Suprapubic skin (tissue), 4 donors: ENCODE results near the gene PLIN3. TPM values are rescaled to one million over a fixed set of nuclear protein-coding genes. Genes with fewer than 3 reads are reported as not detected.
A peak's percentile ranks its signal among the peaks of the same experiment; 100 is the strongest.
"Not testable (repeated sequence)": the region's sequence is repeated elsewhere in the genome, so short reads cannot be mapped to it uniquely, and the experiment has no call there.

Experiments
- DNase-seq, 2 donors: peaks; one replicate each; pipeline ENCODE4 v3.0.0-alpha.2; 2019; ENCODE audit warnings: low spot score in 2 of 2
- H3K27ac ChIP-seq: fragments of 200-600 bp; sonication (generic); one replicate; pipeline ENCODE4 v1.5.1; 2019
- H3K27me3 ChIP-seq: fragments of 200-600 bp; sonication (generic); one replicate; pipeline ENCODE4 v1.5.1; 2019
- H3K36me3 ChIP-seq: fragments of 200-600 bp; sonication (generic); one replicate; pipeline ENCODE4 v1.5.1; 2019
- H3K4me1 ChIP-seq: fragments of 200-600 bp; sonication (generic); one replicate; pipeline ENCODE4 v1.5.1; 2019
- H3K4me3 ChIP-seq: fragments of 200-600 bp; sonication (generic); one replicate; pipeline ENCODE4 v1.5.1; 2019; ENCODE audit warnings: mild to moderate bottlenecking
- H3K9me3 ChIP-seq: fragments of 200-600 bp; sonication (generic); one replicate; pipeline ENCODE4 v1.5.1; 2019
- CTCF ChIP-seq, 2 donors: fragments of 200-600 bp in 1 of 2; fragments of 450-650 bp in 1 of 2; sonication (generic) in 1 of 2; IDR thresholded peaks; one replicate each; pipeline ENCODE4 v1.5.1; 2016 to 2019; ENCODE audit warnings: antibody characterized with exemption in 2 of 2, mild to moderate bottlenecking in 1 of 2, moderate library complexity in 1 of 2
- EP300 ChIP-seq: sonication (generic); formaldehyde crosslinking; IDR thresholded peaks from one replicate; pipeline ENCODE4 v1.6.1; 2017; ENCODE audit warnings: antibody characterized with exemption
- POLR2A ChIP-seq, 2 donors: fragments of 450-650 bp; IDR thresholded peaks; one replicate each; pipeline ENCODE4 v1.6.1; 2017; ENCODE audit warnings: antibody characterized with exemption in 2 of 2, mild to moderate bottlenecking in 2 of 2, moderate library complexity in 2 of 2
- POLR2AphosphoS5 ChIP-seq, 3 donors: sonication (generic); formaldehyde crosslinking; IDR thresholded peaks; one replicate each; pipeline ENCODE4 v1.6.1; 2017; ENCODE audit warnings: antibody characterized with exemption in 3 of 3
- WGBS: methylation state at CpG from one replicate; pipeline ENCODE4 v1.1.5; 2018; 5-methylcytosine and 5-hydroxymethylcytosine counted together
- total RNA-seq, 4 donors: library from RNA; depleted of rRNA; stranded (reverse); fragments of >200 nt; gene quantifications; one replicate each; pipeline ENCODE4 v1.1.0, GENCODE V29; 2016

Gene PLIN3
- total RNA-seq, 4 donors from 2014 or later = 52.4 to 74.9 (median 65.5) TPM

- peak; percentile 87 for DNase-seq
- no peaks in the 10 kb centered on the region for H3K4me1 ChIP-seq
- no peaks in the 10 kb centered on the region for H3K9me3 ChIP-seq
- H3K27ac ChIP-seq = no peak overlapping the region
- peaks cover 94% of the 10 kb centered on the region for H3K36me3 ChIP-seq
- H3K27me3 ChIP-seq = no peaks in the 10 kb centered on the region
- WGBS = 78% methylated on average over 42 of the region's 42 CpGs
- no peak overlapping the region for H3K4me3 ChIP-seq
- TF ChIP-seq CTCF (IDR thresholded peaks at IDR 0.05) = peak; percentile 72 to 79
- TF ChIP-seq POLR2A (IDR thresholded peaks at IDR 0.05) = no peak
These were observed 15.7 kb downstream of the PLIN3 start for GRCh38 chr19:4851551-4852290.

GRCh38 chr19:4849019-4849418 is 18.4 kb downstream of the PLIN3 start:
- peaks cover 83% of the 10 kb centered on the region for H3K36me3 ChIP-seq
- WGBS = 91% methylated on average over 7 of the region's 7 CpGs
- no peak for TF ChIP-seq CTCF (IDR thresholded peaks at IDR 0.05)
- no peak for TF ChIP-seq POLR2A (IDR thresholded peaks at IDR 0.05)
- no peak for TF ChIP-seq EP300
- no peak for TF ChIP-seq POLR2AphosphoS5 (IDR thresholded peaks at IDR 0.05)
- no peaks in the 10 kb centered on the region for H3K27me3 ChIP-seq
- no peaks in the 10 kb centered on the region for H3K9me3 ChIP-seq
- DNase-seq = no peak
- H3K4me1 ChIP-seq = no peaks in the 10 kb centered on the region
- no peak overlapping the region for H3K27ac ChIP-seq
- no peak overlapping the region for H3K4me3 ChIP-seq

- no peaks in the 10 kb centered on the region for H3K4me1 ChIP-seq
- TF ChIP-seq POLR2AphosphoS5 (IDR thresholded peaks at IDR 0.05) = no peak
- no peak for TF ChIP-seq CTCF (IDR thresholded peaks at IDR 0.05)
- no peak for TF ChIP-seq POLR2A (IDR thresholded peaks at IDR 0.05)
- peaks cover 84% of the 10 kb centered on the region for H3K36me3 ChIP-seq
- no peaks in the 10 kb centered on the region for H3K27me3 ChIP-seq
- no peak overlapping the region for H3K4me3 ChIP-seq
- WGBS = 98% methylated on average over 12 of the region's 23 CpGs
- no peaks in the 10 kb centered on the region for H3K9me3 ChIP-seq
- DNase-seq = no peak
- H3K27ac ChIP-seq = no peak overlapping the region
These were observed 20.1 kb downstream of the PLIN3 start for GRCh38 chr19:4847190-4847973.

GRCh38 chr19:4845975-4846374 is 21.5 kb downstream of the PLIN3 start:
- H3K27ac ChIP-seq, H3K4me3 ChIP-seq, H3K4me1 ChIP-seq, H3K27me3 ChIP-seq, H3K9me3 ChIP-seq, DNase-seq: not testable (repeated sequence)
- WGBS = 72% methylated on average over 9 of the region's 9 CpGs
- peaks cover 82% of the 10 kb centered on the region for H3K36me3 ChIP-seq

GRCh38 chr19:4844348-4845179 is 22.9 kb downstream of the PLIN3 start:
- TF ChIP-seq EP300 = no peak
- no peak for TF ChIP-seq POLR2A (IDR thresholded peaks at IDR 0.05)
- no peak for TF ChIP-seq CTCF (IDR thresholded peaks at IDR 0.05)
- no peak for TF ChIP-seq POLR2AphosphoS5 (IDR thresholded peaks at IDR 0.05)
- H3K9me3 ChIP-seq = no peaks in the 10 kb centered on the region
- H3K4me1 ChIP-seq = peaks cover 10% of the 10 kb centered on the region
- peak overlapping the region; percentile 71 for H3K27ac ChIP-seq
- WGBS = 73% methylated on average over 7 of the region's 10 CpGs
- H3K4me3 ChIP-seq = no peak overlapping the region
- DNase-seq = peak in 1 of 2 donors; percentile 74
- H3K27me3 ChIP-seq = no peaks in the 10 kb centered on the region
- H3K36me3 ChIP-seq = peaks cover 80% of the 10 kb centered on the region
